Eye (tissue), 1 donor: ENCODE measurements around the gene UTS2B.
A peak's percentile ranks its signal among the peaks of the same experiment; 100 is the strongest.

Experiments
- DNase-seq: peaks from one replicate; pipeline ENCODE4 v3.0.0-alpha.2; 2015

The UTS2B gene

GRCh38 chr3:191329654-191330529 lies at the start of gene UTS2B:
TSS of gene UTS2B (minus strand) at chr3:191330526. CDS start at chr3:191282189, 48,337 bp downstream.
- peak; percentile 87 for DNase-seq

DNA sequence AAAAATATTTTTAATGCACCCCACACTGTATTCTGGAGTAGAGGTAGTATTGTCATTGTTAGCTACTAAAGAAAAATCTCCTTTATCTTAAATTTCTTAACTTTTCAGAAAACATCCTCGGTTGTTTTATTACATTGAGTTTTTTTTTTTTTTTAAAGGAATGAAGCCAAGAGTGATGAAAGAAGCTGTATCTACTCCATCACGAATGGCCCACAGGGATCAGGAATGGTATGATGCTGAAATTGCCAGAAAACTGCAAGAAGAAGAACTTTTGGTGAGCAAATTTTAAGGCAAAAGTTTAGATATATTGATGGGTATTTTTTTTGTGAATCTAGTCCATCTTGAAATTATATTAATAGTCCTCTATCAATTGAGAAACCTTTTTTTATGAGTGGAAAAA lies 49.7 kb upstream of the UTS2B start:
- DNase-seq, result no peak

GRCh38 chr3:191379446-191379845 lies 49.1 kb upstream of the UTS2B start:
- no peak for DNase-seq

DNA sequence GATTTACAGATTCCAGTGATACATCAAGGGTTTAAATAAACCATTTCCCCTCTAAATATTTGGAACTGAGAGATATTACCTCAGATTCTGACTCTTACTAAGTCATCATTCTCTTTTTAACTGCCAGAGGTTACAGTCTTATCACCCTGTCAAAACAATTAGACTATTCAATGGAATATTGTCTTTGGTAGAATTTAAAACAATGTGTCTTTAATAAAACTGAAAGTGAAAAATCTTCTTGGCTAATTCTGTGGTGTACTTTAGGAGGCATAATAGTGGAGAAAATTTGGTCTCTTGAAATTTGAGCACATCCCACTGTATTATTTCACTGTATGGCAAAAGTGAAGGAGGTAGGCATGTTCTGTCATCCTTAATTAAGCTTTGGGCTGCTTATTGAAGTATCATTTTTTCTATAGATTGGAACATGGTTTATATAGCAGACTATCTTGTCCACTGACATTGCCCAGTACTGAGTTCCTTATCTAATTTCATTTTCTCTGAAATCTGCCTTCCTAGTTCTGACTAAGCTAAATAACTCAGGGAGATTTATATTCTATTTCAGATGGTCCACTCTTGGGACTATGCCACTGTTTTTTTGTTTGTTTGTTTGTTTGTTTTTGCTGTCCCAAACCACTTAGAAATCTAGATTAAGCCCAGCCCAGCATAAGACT lies 48.0 kb upstream of the UTS2B start:
- DNase-seq, result peak; percentile 11

- DNase-seq, result peak; percentile 8
Observed at GRCh38 chr3:191376516-191377141, 46.3 kb upstream of the UTS2B start.

DNA sequence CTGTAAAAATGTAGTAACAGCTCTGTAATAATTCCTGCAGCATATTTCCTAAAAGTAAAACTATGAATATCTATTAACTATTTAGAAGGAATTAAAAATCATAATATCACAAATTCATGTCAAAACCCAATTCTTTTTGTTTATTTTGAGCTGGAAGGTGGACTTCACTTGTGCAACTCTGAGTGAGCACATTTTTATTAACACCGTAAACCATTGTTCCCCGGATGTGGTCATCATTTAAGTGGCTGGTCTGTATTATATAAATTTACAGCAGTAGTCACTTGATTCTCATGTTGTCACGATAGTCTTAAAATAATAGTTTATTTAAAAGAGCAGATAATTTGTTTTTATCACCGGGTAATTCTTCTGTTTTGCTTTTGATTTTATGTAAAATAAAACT lies 43.0 kb upstream of the UTS2B start:
- no peak for DNase-seq

GRCh38 chr3:191372122-191372521 lies 41.8 kb upstream of the UTS2B start:
- DNase-seq, result no peak

- no peak for DNase-seq
Observed at GRCh38 chr3:191369616-191370010, 39.3 kb upstream of the UTS2B start.

DNA sequence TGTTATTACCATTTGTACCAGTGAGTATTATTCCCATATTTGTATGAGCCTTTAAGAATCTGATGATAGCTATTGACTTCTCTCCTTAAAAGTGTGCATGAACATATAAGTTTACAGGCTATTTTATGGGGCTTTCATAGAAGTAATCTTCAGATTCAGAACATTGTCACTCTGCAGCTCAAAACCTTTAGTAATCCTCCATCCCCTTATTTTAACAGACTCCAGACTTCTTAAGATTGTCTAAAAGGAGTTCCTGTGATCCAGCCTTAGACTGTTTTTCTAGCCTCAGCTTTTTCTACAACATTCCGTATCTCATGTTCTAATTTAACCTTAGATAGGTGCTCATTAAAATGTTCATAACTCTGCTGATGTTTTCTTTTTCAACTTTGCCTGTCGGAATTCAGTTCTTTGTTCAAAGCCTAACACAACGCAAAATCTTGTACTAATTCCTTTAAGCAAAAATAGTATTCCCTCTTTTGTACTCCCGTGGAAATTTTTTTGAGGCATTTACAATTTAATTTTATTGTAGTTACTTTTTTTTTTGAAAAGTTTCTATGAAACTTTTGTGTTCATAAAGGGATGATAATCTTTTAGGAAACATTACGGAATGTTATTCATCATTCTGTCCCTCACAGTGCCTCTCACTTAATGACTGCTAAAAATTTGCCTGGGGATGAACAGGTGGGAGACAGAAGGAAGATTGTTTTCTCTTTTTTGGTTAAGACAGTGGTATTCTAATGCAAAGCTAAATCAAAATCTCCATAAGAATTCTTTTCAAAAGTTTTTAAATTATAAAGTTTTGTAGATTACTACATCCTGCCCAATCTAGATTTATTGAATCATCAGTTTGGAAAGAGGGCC lies 38.7 kb upstream of the UTS2B start:
- DNase-seq, result no peak

GRCh38 chr3:191366675-191367074 lies 36.3 kb upstream of the UTS2B start:
- no peak for DNase-seq

DNA sequence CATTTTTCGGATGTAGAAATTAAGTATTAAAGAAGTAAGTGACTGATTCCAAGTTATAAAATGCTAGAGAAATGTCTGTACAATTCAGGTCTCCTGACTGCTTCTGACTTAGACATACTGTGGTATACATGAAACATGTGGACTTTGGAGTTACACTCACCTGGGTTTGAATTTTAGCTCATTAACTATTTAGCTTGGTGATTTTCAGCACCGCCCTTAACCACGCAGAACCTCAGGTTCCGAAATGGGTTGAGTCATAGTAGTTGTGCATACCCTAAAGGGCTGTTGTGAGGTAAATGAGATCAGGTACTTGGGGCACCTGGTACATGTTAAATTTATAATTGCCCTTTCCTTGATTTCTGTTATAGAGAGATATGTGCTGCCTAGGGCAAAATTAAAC lies 32.9 kb upstream of the UTS2B start:
- no peak for DNase-seq

GRCh38 chr3:191362524-191363090 lies 32.3 kb upstream of the UTS2B start:
- no peak for DNase-seq

DNA sequence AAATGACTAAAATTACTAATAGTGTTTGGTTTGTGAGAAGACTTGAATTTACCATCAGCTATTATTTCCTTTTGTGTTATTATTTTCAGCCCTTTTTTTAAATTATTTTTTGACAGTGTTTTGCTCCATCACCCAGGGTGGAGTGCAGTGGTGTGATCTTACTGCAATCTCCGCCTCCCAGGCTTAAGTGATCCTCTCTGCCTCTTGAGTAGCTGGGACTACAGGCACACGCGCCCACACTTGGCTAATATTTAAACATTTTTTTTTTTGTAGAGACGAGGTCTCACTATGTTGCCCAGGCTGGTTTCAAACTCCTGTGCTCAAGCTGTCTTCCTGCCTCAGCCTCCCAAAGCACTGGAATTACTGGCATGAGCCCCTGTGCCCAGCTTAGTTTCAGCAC lies 31.7 kb upstream of the UTS2B start:
- DNase-seq, result no peak

- no peak for DNase-seq
Observed at GRCh38 chr3:191361456-191361855, 31.1 kb upstream of the UTS2B start.

- no peak for DNase-seq
Observed at GRCh38 chr3:191360620-191361019, 30.3 kb upstream of the UTS2B start.

DNA sequence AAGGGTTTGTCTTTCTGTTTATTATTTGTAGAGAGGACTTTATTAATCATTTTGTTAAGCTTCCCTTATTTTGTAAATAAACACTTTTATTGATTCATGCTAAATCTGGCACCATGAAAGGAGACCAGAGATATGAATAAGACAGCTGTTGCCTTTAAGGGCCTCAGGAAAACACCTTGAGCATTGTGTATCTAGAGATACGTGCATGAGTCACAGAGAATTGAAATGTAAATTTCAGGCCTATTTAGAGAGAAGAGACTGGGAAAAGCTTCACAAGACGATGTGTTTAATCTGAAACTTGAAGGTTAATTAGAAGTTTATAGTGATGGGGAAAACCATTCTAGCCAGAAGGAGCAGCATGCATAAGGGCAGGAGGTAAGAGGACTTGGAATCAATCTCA lies 28.6 kb upstream of the UTS2B start:
- DNase-seq, result no peak

DNA sequence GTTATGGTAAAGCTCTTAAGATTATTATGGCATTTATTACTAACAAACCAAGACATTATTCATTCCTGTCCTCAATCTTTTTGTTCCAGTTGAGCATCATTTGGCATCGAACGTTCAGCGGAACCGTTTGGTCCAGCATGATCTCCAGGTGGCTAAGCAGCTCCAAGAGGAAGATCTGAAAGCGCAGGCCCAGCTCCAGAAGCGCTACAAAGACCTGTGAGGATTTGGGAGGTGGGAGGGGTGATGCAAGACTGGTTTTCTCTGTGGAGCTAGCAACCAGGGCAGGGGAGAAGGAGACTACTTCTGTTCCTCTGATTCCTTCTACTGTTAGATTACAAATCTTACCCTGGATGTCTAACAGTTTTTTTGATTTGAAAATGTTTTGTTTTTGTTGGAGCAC lies 27.6 kb upstream of the UTS2B start:
- no peak for DNase-seq

GRCh38 chr3:191356631-191357439 lies 26.5 kb upstream of the UTS2B start:
- DNase-seq, result no peak

GRCh38 chr3:191355406-191355805 lies 25.1 kb upstream of the UTS2B start:
- DNase-seq, result no peak

DNA sequence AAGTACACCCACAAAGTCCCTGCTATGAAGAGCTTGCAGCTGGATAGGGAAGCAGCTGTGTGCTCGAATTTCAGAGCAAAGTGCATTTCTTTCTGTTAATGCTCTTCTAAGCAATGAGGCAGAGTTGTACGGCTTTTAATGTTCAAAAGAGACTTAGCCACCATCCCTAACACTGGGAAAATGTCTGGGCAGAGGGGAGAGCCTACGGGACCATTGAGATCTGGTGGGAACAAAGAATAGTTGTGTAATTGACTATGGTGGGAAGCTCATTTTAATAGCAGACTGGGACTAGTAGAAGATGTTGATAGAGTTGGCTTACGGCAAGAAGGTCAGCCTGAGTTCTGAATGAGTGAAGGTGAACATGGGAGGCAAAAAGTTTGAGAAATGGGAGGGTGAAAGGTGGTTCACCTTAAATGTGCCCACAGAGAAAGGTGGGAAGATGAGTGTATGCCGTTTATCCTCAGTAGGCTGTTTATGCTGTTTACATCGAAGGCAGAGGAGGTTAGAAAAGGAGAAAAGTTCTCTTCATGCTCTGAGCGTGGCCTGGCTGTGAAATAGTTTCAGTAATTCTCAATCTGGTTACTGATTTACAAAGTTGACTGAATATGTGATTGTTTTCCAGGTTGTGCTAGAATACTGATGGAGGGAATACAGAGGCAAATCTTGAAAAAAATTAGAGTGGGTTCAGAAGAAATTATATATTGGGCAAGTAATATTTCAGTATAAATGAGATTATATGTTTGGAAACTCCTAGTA lies 22.9 kb upstream of the UTS2B start:
- DNase-seq, result no peak

DNA sequence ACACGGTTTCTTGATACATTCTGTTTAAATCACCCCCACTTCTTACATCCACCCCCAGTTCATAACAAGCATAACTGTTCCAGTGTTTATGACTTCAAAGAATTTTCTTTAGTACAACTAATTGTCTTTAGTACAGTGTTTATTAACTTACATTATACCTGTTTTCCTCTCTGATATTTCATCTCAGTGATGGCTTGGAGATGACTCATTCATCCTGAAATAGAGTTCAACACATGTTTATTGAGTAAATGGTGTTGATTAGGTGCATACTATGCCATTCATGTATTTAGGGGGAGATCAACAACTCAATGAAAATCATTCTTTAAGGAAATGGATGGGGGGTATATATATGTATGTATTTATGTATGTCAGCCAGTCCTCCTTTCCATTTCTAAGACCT lies 21.7 kb upstream of the UTS2B start:
- DNase-seq, result no peak
